H9 (cell line): Measurements from ENCODE around the gene IDNK. TPM values are rescaled to one million over a fixed set of nuclear protein-coding genes. Genes with fewer than 3 reads are reported as not detected.

Experiments
- DNase-seq: peaks from one replicate; pipeline ENCODE4 v3.0.0-alpha.2; 2017
- H2AFZ ChIP-seq: one replicate; pipeline ENCODE4 v1.6.1; 2013; ENCODE audit warnings: mild to moderate bottlenecking, low read length, control low read depth, moderate library complexity
- H2AK5ac ChIP-seq: 2 replicates; pipeline ENCODE4 v1.6.1; 2013; ENCODE audit warnings: low read length, control low read depth, mixed read lengths; ENCODE audit not compliant: insufficient read length
- H2BK120ac ChIP-seq: one replicate; pipeline ENCODE4 v1.6.1; 2013; ENCODE audit warnings: low read depth, mild to moderate bottlenecking, low read length, control low read depth, inconsistent platforms; ENCODE audit not compliant: poor library complexity, severe bottlenecking
- H2BK12ac ChIP-seq: 2 replicates; pipeline ENCODE4 v1.6.1; 2013; ENCODE audit warnings: low read length, control low read depth, mixed read lengths, low read depth; ENCODE audit not compliant: insufficient read length
- H2BK15ac ChIP-seq: 2 replicates; pipeline ENCODE4 v1.6.1; 2013; ENCODE audit warnings: low read depth, low read length, control low read depth
- H2BK20ac ChIP-seq: one replicate; pipeline ENCODE4 v1.6.1; 2013; ENCODE audit warnings: low read depth, mild to moderate bottlenecking, low read length, control low read depth, inconsistent platforms; ENCODE audit not compliant: poor library complexity, severe bottlenecking
- H2BK5ac ChIP-seq: 2 replicates; pipeline ENCODE4 v1.6.1; 2013; ENCODE audit warnings: low read length, control low read depth, mixed read lengths; ENCODE audit not compliant: insufficient read length
- H3K14ac ChIP-seq: 2 replicates; pipeline ENCODE4 v1.6.1; 2013; ENCODE audit warnings: low read length, control low read depth; ENCODE audit not compliant: insufficient read depth
- H3K18ac ChIP-seq: 2 replicates; pipeline ENCODE4 v1.6.1; 2013; ENCODE audit warnings: low read depth, mild to moderate bottlenecking, mixed read lengths, low read length, control low read depth; ENCODE audit not compliant: insufficient read length
- H3K23ac ChIP-seq: 2 replicates; pipeline ENCODE4 v1.6.1; 2013; ENCODE audit warnings: low read length, control low read depth, mixed read lengths, low read depth; ENCODE audit not compliant: insufficient read length
- H3K23me2 ChIP-seq: 2 replicates; pipeline ENCODE4 v1.6.1; 2013; ENCODE audit warnings: low read depth, mild to moderate bottlenecking, mixed read lengths, low read length, control low read depth; ENCODE audit not compliant: insufficient read length, poor library complexity, severe bottlenecking
- H3K27ac ChIP-seq: 2 replicates; pipeline ENCODE4 v1.5.1; 2013; ENCODE audit warnings: low read length, control low read depth, mixed read lengths, low read depth; ENCODE audit not compliant: insufficient read length
- H3K27me3 ChIP-seq: 2 replicates; pipeline ENCODE4 v1.6.1; 2013; ENCODE audit warnings: low read length, control low read depth, inconsistent platforms; ENCODE audit not compliant: insufficient read depth
- H3K4ac ChIP-seq: 2 replicates; pipeline ENCODE4 v1.6.1; 2013; ENCODE audit warnings: low read depth, mild to moderate bottlenecking, control low read depth, inconsistent platforms, low read length, moderate library complexity
- H3K4me1 ChIP-seq: 2 replicates; pipeline ENCODE4 v1.6.1; 2013; ENCODE audit warnings: low read length, control low read depth, inconsistent platforms; ENCODE audit not compliant: insufficient read depth
- H3K4me2 ChIP-seq: 2 replicates; pipeline ENCODE4 v1.6.1; 2013; ENCODE audit warnings: low read length, control low read depth, mixed read lengths; ENCODE audit not compliant: insufficient read length, insufficient read depth
- H3K56ac ChIP-seq: 2 replicates; pipeline ENCODE4 v1.6.1; 2013; ENCODE audit warnings: low read depth, mild to moderate bottlenecking, mixed read lengths, low read length, control low read depth; ENCODE audit not compliant: insufficient read length
- H3K79me1 ChIP-seq: 2 replicates; pipeline ENCODE4 v1.6.1; 2013; ENCODE audit warnings: low read depth, mild to moderate bottlenecking, moderate library complexity, low read length, control low read depth, inconsistent platforms; ENCODE audit not compliant: insufficient read depth, poor library complexity, severe bottlenecking
- H3K79me2 ChIP-seq: 2 replicates; pipeline ENCODE4 v1.6.1; 2013; ENCODE audit warnings: low read length, control low read depth, inconsistent platforms; ENCODE audit not compliant: insufficient read depth
- H3K9ac ChIP-seq: 2 replicates; pipeline ENCODE4 v1.6.1; 2013; ENCODE audit warnings: low read length, control low read depth, mixed read lengths; ENCODE audit not compliant: insufficient read length; ENCODE audit errors: extremely low read depth
- H3K9me3 ChIP-seq: one replicate; pipeline ENCODE4 v1.6.1; 2013; ENCODE audit warnings: low read depth, low read length, inconsistent platforms; ENCODE audit not compliant: control insufficient read depth
- H3T11ph ChIP-seq: one replicate; pipeline ENCODE4 v1.6.1; 2013; ENCODE audit warnings: mild to moderate bottlenecking, low read length, control low read depth, inconsistent platforms
- H4K20me1 ChIP-seq: one replicate; pipeline ENCODE4 v1.6.1; 2013; ENCODE audit not compliant: control insufficient read depth, insufficient read length, insufficient read depth
- H4K5ac ChIP-seq: 2 replicates; pipeline ENCODE4 v1.6.1; 2013; ENCODE audit warnings: low read depth, mild to moderate bottlenecking, mixed read lengths, low read length, control low read depth; ENCODE audit not compliant: insufficient read length
- H4K8ac ChIP-seq: replicated peaks from 2 replicates; pipeline ENCODE4 v1.6.1; 2013; ENCODE audit warnings: low read length, control low read depth, mixed read lengths, low read depth; ENCODE audit not compliant: insufficient read length
- H4K91ac ChIP-seq: 2 replicates; pipeline ENCODE4 v1.6.1; 2013; ENCODE audit warnings: low read depth, mild to moderate bottlenecking, moderate library complexity, mixed read lengths, low read length, control low read depth; ENCODE audit not compliant: insufficient read length
- H3K27ac Mint-ChIP-seq, 3 experiments: 2 replicates in 2 of 3; 3 replicates in 1 of 3; pipeline ENCODE4 v1.8.0; 2020 to 2021; ENCODE audit warnings: mixed read lengths in 3 of 3, mild to moderate bottlenecking in 1 of 3, moderate library complexity in 1 of 3
- H3K27me3 Mint-ChIP-seq: 2 replicates; pipeline ENCODE4 v1.8.0; 2021; ENCODE audit warnings: low read depth, mild to moderate bottlenecking, moderate library complexity, mixed read lengths
- H3K36me3 Mint-ChIP-seq, 3 experiments: 2 replicates in 2 of 3; 3 replicates in 1 of 3; pipeline ENCODE4 v1.8.0; 2020 to 2021; ENCODE audit warnings: low read depth in 3 of 3, mixed read lengths in 3 of 3; ENCODE audit not compliant: insufficient read depth in 1 of 3
- H3K4me1 Mint-ChIP-seq, 2 experiments: 2 replicates each; pipeline ENCODE4 v1.8.0; 2020; ENCODE audit warnings: mixed read lengths in 2 of 2
- H3K4me3 Mint-ChIP-seq, 2 experiments: 2 replicates in 1 of 2; 3 replicates in 1 of 2; pipeline ENCODE4 v1.8.0; 2020 to 2021; ENCODE audit warnings: mild to moderate bottlenecking in 2 of 2, mixed read lengths in 2 of 2, moderate library complexity in 1 of 2
- H3K9me3 Mint-ChIP-seq, 2 experiments: 2 replicates in 1 of 2; 3 replicates in 1 of 2; pipeline ENCODE4 v1.8.0; 2020; ENCODE audit warnings: mild to moderate bottlenecking in 2 of 2, mixed read lengths in 2 of 2, moderate library complexity in 1 of 2
- WGBS: extraction: QIAGEN DNeasy Blood & Tissue Kit; methylation state at CpG from one replicate; pipeline ENCODE4 v1.1.7; 2013; ENCODE audit warnings: missing lambda C conversion rate, low lambda C conversion rate, mixed read lengths; ENCODE audit not compliant: insufficient read length; ENCODE audit errors: extremely low coverage; 5-methylcytosine and 5-hydroxymethylcytosine counted together
- total RNA-seq: library from RNA; stranded (reverse); gene quantifications from 2 replicates; pipeline ENCODE4 v1.2.1, GENCODE V29; 2021
- TF ChIP-seq, protein P1 (sequence below): fragments of 200-600 bp; sonication (generic); conservative IDR thresholded peaks from 3 replicates; pipeline ENCODE4 v1.8.0; 2021; ENCODE audit warnings: antibody characterized with exemption, mild to moderate bottlenecking

The IDNK gene
- total RNA-seq, 1 experiment from 2014 or later = 1.4 TPM

DNA sequence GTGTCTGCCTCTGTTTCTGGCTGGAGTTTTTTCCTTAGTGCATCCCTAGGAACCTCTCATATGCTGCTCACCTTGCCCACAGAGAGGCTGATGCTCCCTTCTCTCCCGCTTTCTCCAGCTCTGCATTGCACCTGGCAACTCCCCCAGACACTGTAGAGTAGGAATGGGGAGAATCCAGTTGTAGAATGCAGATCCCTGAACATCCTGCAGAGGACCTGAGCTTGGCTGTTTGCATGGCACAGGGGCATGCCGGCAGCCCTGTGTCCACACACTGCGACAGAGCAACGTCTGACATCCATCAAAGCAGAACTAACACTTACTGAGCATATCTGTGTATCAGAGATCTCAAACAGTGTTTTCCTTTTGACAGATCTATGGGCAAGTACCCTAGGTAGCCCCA, 19.9 kb downstream of the IDNK start:
- H2BK15ac ChIP-seq = no peak overlapping the region
- no peaks in the 10 kb centered on the region for H3K23me2 ChIP-seq
- no peak overlapping the region for H3K27ac ChIP-seq
- H3K27me3 ChIP-seq = no peaks in the 10 kb centered on the region
- Mint-ChIP-seq H3K9me3 (no peaks in the 10 kb centered on the region), H3K27me3 (no peaks in the 10 kb centered on the region; the same call in 1 of the 2 replicates), H3K36me3 (peaks cover 0 to 4% (median 0%) of the 10 kb centered on the region in 3 experiments; a peak in 2 of 7 replicates), H3K4me1 (peaks cover 0 to 5% of the 10 kb centered on the region in 2 experiments; a peak in 3 of 4 replicates), H3K4me3 (no peak overlapping the region), H3K27ac (peak overlapping the region in 1 of 3 experiments; percentile 21; a peak in 1 of 7 replicates)
- H3K4me1 ChIP-seq = no peaks in the 10 kb centered on the region
- no peak overlapping the region for H3K4me2 ChIP-seq
- no peaks in the 10 kb centered on the region for H3K79me2 ChIP-seq
- H2BK20ac ChIP-seq = no peak overlapping the region
- no CpG with 5 or more reads among the region's 4 CpGs for WGBS
- H3K56ac ChIP-seq = no peak overlapping the region
- H3K79me1 ChIP-seq = no peaks in the 10 kb centered on the region
- H3T11ph ChIP-seq = no peak overlapping the region
- H2AFZ ChIP-seq = no peak overlapping the region
- H2BK5ac ChIP-seq = no peak overlapping the region
- H3K9ac ChIP-seq = no peak overlapping the region
- no peak overlapping the region for H4K91ac ChIP-seq
- H2BK120ac ChIP-seq = no peak overlapping the region
- H4K20me1 ChIP-seq = no peaks in the 10 kb centered on the region
- H3K14ac ChIP-seq = no peak overlapping the region
- H2BK12ac ChIP-seq = no peak overlapping the region
- H3K23ac ChIP-seq = no peak overlapping the region
- no peak overlapping the region for H2AK5ac ChIP-seq
- H3K9me3 ChIP-seq = no peaks in the 10 kb centered on the region
- H4K5ac ChIP-seq = no peak overlapping the region
- TF ChIP-seq, protein P1, sequence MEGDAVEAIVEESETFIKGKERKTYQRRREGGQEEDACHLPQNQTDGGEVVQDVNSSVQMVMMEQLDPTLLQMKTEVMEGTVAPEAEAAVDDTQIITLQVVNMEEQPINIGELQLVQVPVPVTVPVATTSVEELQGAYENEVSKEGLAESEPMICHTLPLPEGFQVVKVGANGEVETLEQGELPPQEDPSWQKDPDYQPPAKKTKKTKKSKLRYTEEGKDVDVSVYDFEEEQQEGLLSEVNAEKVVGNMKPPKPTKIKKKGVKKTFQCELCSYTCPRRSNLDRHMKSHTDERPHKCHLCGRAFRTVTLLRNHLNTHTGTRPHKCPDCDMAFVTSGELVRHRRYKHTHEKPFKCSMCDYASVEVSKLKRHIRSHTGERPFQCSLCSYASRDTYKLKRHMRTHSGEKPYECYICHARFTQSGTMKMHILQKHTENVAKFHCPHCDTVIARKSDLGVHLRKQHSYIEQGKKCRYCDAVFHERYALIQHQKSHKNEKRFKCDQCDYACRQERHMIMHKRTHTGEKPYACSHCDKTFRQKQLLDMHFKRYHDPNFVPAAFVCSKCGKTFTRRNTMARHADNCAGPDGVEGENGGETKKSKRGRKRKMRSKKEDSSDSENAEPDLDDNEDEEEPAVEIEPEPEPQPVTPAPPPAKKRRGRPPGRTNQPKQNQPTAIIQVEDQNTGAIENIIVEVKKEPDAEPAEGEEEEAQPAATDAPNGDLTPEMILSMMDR = peak; percentile 16; the same call in 1 of the 3 replicates
- no peak for DNase-seq
- no peak overlapping the region for H4K8ac ChIP-seq
- no peak overlapping the region for H3K4ac ChIP-seq
- no peak overlapping the region for H3K18ac ChIP-seq
